ENCODE results near the gene PLXNA3. TPM values are rescaled to one million over a fixed set of nuclear protein-coding genes. Genes with fewer than 3 reads are reported as not detected.
A peak's percentile ranks its signal among the peaks of the same experiment; 100 is the strongest.

The PLXNA3 gene
- total RNA-seq = 57.2 TPM
- long read RNA-seq, partial matches to known transcripts = 11 of 19 reads
- long read RNA-seq, other reads (novel, unspliced or antisense) = 7 of 19 reads

GRCh38 chrX:154458116-154458953 lies at the start of gene PLXNA3:
Gene PLXNA3, plus strand, starts transcription at chrX:154458281. Its CDS starts 1,903 bp downstream, at chrX:154460184.
- DNase-seq (ENCODE audit: low spot score) = no peak

GRCh38 chrX:154408659-154409221 lies 49.3 kb upstream of the PLXNA3 start:
- DNase-seq (ENCODE audit: low spot score) = no peak

DNA sequence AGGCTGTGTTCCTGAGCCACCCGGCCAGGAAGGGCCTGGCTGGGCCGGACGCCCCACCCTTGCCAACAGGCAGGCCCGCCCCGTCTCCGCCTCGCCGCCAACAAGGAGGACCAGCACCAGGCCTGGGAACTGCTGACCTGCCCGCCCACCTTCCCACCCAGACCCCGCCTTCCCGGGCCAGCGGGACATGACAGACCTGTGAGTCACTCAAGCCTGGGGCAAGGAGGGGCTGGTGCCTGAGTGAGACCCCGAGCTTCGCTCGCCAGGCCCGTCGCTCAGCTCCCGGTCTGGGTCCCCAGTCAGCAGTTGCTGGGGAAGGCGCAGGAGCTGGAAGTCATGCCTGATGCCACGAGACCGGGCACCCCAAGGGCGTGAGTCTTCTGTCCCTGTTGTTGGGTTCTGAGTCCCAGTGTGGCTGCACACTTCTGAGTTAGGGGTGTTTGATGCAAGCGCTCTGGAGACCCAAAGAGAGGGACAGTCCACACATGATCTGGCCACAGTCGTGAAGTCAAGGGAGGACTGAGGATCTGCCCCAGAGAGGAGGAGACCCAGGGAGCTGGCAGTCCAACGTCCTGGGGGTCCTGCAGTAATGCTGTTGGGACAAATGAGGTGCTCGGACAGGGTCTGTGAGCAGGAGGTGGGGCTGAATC lies 48.7 kb upstream of the PLXNA3 start, which contains the start of gene DNASE1L1:
DNASE1L1 (minus strand) TSS at position 33 of the 650 bp plus-strand sequence. CDS start 3,686 bp downstream, outside the sequence.
- peak; percentile 94 for DNase-seq (ENCODE audit: low spot score)

GRCh38 chrX:154411981-154412340 lies 46.1 kb upstream of the PLXNA3 start:
- DNase-seq (ENCODE audit: low spot score) = no peak

GRCh38 chrX:154412468-154412867 lies 45.6 kb upstream of the PLXNA3 start:
- DNase-seq (ENCODE audit: low spot score) = no peak

- DNase-seq (ENCODE audit: low spot score) = no peak
Measured at GRCh38 chrX:154413142-154413541, 44.9 kb upstream of the PLXNA3 start.

- DNase-seq (ENCODE audit: low spot score) = no peak
Measured at GRCh38 chrX:154417157-154417556, 40.9 kb upstream of the PLXNA3 start.

GRCh38 chrX:154419189-154419588 lies 38.9 kb upstream of the PLXNA3 start:
- DNase-seq (ENCODE audit: low spot score) = no peak

DNA sequence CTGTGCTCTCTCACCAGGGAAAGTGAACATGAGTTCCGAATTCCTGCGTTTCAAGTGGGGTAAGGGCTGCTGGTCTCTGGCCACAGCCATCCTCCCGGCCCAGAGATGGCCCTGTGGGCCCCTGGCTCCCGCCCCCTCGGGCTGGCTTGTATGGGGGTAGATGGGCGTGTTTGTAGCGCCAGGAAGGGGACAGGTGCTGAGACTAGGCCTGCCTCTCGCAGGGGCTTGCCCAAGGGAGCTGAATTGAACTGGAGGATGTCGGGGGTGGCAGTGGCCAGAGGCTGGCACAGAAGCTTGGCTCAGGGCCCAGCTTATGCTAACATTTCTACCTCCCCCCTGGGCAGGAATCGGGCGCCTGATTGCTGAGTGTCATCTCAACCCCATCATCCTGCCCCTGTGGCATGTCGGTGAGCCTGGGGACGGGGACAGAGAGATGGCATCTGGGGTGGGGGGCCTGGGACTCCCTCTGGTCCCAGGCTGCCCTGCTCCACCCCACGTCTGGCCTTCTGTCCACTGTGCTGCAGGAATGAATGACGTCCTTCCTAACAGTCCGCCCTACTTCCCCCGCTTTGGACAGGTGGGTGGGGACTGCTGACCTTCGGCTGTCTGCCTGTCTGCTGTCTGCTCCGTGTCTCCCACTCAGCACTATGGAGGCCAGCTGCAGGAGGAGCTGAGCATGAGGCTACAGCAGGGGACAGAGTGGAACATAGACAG lies 38.2 kb upstream of the PLXNA3 start:
- no peak for DNase-seq (ENCODE audit: low spot score)

GRCh38 chrX:154420402-154420756 lies 37.7 kb upstream of the PLXNA3 start:
- DNase-seq (ENCODE audit: low spot score) = no peak

- DNase-seq (ENCODE audit: low spot score) = no peak
Measured at GRCh38 chrX:154426916-154427770, 30.9 kb upstream of the PLXNA3 start.

- peak; percentile 96 for DNase-seq (ENCODE audit: low spot score)
Measured at GRCh38 chrX:154428176-154429171, 29.6 kb upstream of the PLXNA3 start, which contains the start of gene ATP6AP1. Gene ATP6AP1, plus strand, starts transcription at chrX:154428677. Its CDS starts 16 bp downstream, at chrX:154428693.

DNA sequence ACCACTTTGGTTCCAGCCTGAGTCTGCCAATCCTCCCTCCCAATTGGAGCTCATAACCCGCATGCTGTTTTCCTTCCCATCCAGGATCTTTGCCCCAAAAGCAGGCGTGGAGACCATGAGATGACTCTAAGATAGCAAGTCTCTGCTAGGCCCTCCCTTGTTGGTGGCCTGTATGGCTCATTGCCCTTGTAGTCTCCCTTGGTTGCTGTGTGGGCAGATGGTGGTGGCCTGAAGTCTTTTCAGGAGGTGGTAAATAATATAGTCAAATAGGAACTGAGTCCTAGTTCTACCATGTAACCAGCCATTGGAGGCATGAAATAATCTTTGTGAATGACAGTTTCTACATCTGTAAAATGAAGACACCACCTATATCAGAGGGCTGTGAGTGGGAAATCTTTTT lies 28.4 kb upstream of the PLXNA3 start:
- no peak for DNase-seq (ENCODE audit: low spot score)

- DNase-seq (ENCODE audit: low spot score) = no peak
Measured at GRCh38 chrX:154430479-154430878, 27.6 kb upstream of the PLXNA3 start.

DNA sequence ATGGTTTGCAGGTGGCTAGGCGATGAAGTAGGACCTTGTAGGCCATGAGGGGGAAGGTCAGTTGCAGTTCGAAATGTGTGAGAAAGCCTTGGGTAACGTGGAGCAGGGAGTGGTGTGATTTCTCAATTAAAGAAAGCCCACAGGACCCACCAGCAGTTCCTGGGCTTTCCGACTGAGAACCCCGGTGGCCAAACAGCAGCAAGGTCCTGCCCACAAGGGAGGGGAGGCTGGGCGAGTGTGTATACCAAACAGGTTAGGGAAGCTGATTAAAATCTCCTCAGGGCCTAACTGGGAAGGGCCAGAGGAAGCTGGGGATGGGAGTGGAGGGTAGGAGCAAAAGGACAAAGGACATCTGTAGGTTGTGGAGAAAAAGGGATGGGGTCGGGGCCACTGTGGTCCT lies 27.2 kb upstream of the PLXNA3 start:
- no peak for DNase-seq (ENCODE audit: low spot score)

DNA sequence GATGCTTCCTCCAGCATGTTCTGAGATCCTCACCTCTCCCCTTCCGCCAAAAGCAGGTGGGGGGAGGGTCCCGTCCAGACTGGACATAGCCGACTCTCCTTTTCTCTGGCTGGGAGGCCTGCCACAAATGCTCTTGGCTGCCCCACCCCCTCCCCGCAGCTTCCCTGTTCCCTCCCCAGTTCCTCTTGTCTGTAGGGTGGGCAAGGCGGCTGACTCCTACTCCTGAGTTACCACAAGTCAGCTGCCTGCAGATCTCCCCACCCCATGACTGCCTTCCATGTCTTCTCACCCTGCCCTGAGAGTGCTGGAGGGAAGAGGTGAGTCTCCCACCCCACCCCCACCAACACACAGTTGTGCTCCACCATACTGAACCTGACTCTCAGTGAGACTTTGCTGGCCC lies 26.7 kb upstream of the PLXNA3 start:
- DNase-seq (ENCODE audit: low spot score) = no peak

DNA sequence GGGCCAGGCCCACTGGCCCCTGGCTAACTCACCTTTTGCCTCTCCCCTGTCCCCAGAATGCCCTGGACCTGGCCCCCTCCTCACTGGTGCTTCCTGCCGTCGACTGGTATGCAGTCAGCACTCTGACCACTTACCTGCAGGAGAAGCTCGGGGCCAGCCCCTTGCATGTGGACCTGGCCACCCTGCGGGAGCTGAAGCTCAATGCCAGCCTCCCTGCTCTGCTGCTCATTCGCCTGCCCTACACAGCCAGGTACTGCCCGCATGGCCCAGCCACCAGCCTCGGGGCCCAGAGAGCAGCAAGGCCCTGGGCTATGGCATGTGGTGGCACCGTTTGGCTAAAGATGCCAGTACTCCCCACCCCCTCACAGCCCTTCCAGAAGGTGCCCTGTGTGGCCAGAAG lies 25.9 kb upstream of the PLXNA3 start:
- no peak for DNase-seq (ENCODE audit: low spot score)

GRCh38 chrX:154433605-154434004 lies 24.5 kb upstream of the PLXNA3 start:
- no peak for DNase-seq (ENCODE audit: low spot score)
